Inflammatory macrophage (primary cell): ENCODE results near the gene ERCC1.
"Not testable (repeated sequence)": the region's sequence is repeated elsewhere in the genome, so short reads cannot be mapped to it uniquely, and the experiment has no call there.

Experiments
- DNase-seq, 2 donors: peaks; one replicate each; pipeline ENCODE4 v3.0.0-alpha.2; 2020 to 2022

Gene ERCC1

GRCh38 chr19:45455707-45456499, 32.2 kb upstream of the ERCC1 start:
- DNase-seq: peak; percentile 94 to 96

- DNase-seq: no peak
Observed at GRCh38 chr19:45451850-45452387, 28.2 kb upstream of the ERCC1 start.

- no peak for DNase-seq
Observed at GRCh38 chr19:45451131-45451849, 27.6 kb upstream of the ERCC1 start.

GRCh38 chr19:45450012-45450333, 26.3 kb upstream of the ERCC1 start:
- no peak for DNase-seq

GRCh38 chr19:45448887-45449299, 25.2 kb upstream of the ERCC1 start:
- DNase-seq: no peak

GRCh38 chr19:45448425-45448756, 24.7 kb upstream of the ERCC1 start:
- DNase-seq: no peak

- DNase-seq: no peak
Observed at GRCh38 chr19:45446944-45447343, 23.2 kb upstream of the ERCC1 start.

GRCh38 chr19:45446295-45446694, 22.6 kb upstream of the ERCC1 start:
- DNase-seq: peak in 1 of 2 donors; percentile 41

GRCh38 chr19:45445139-45445538, 21.4 kb upstream of the ERCC1 start:
- DNase-seq: no peak

GRCh38 chr19:45444318-45445041, 20.8 kb upstream of the ERCC1 start:
- peak; percentile 76 to 81 for DNase-seq

GRCh38 chr19:45443462-45444317, 20.0 kb upstream of the ERCC1 start:
- DNase-seq: peak; percentile 84 to 92

- peak; percentile 88 to 92 for DNase-seq
Observed at GRCh38 chr19:45442778-45443461, 19.2 kb upstream of the ERCC1 start.

GRCh38 chr19:45442408-45442777, 18.7 kb upstream of the ERCC1 start:
- no peak for DNase-seq

GRCh38 chr19:45440873-45441654, 17.3 kb upstream of the ERCC1 start:
- DNase-seq: no peak

GRCh38 chr19:45440259-45440638, 16.5 kb upstream of the ERCC1 start:
- DNase-seq: no peak

- DNase-seq: peak; percentile 74 to 76
Observed at GRCh38 chr19:45439569-45440258, 16.0 kb upstream of the ERCC1 start.

- peak; percentile 82 to 84 for DNase-seq
Observed at GRCh38 chr19:45439190-45439568, 15.5 kb upstream of the ERCC1 start.

- no peak for DNase-seq
Observed at GRCh38 chr19:45437328-45437727, 13.6 kb upstream of the ERCC1 start.

GRCh38 chr19:45432543-45432942, 8.8 kb upstream of the ERCC1 start:
- not testable (repeated sequence) for DNase-seq

- DNase-seq: peak; percentile 69 to 77
Observed at GRCh38 chr19:45431008-45431407, 7.3 kb upstream of the ERCC1 start.
